NT2/D1 (cell line): ENCODE data around the gene SRP68.

Experiments used
- SUZ12 ChIP-seq: IDR thresholded peaks from 2 replicates; pipeline ENCODE4 v1.6.1; 2011; ENCODE audit not compliant: insufficient read length, insufficient read depth; ENCODE audit errors: extremely low read depth
- YY1 ChIP-seq: IDR thresholded peaks from 2 replicates; pipeline ENCODE4 v1.6.1; 2011; ENCODE audit not compliant: insufficient read length, insufficient read depth

GRCh38 chr17:76000016-76000754 lies 72.1 kb downstream of the SRP68 start:
- TF ChIP-seq SUZ12 = no peak
- TF ChIP-seq YY1 = no peak
